Measurements from ENCODE around the gene ABCC4. TPM values are rescaled to one million over a fixed set of nuclear protein-coding genes. Genes with fewer than 3 reads are reported as not detected.

Gene ABCC4
- total and polyA plus RNA-seq, 8 donors, result 0.80 to 8.7 (median 4.1) TPM

GRCh38 chr13:94999871-95000270, 301.4 kb downstream of the ABCC4 start:
- Histone ChIP-seq H3K27me3 (no peaks in the 10 kb centered on the region), H3K9me3 (no peaks in the 10 kb centered on the region), H3K27ac (no peak overlapping the region), H3K4me3 (no peak overlapping the region), H3K36me3 (no peaks in the 10 kb centered on the region), H3K4me1 (no peaks in the 10 kb centered on the region)
- WGBS, 2 donors, result 42 to 76% methylated on average over 2 of the region's 2 CpGs
- no peak for DNase-seq
- no peak for FAIRE-seq
- no peak for ATAC-seq
- intact Hi-C loops (cut with DNase I), result no loop called here
- TF ChIP-seq CTCF (IDR thresholded peaks at IDR 0.05), result no peak

- Histone ChIP-seq H3K36me3 (no peaks in the 10 kb centered on the region), H3K9me3 (no peaks in the 10 kb centered on the region), H3K27ac (no peak overlapping the region), H3K4me3 (no peak overlapping the region), H3K27me3 (no peaks in the 10 kb centered on the region), H3K4me1 (no peaks in the 10 kb centered on the region)
- ATAC-seq (no peak), DNase-seq (no peak), FAIRE-seq (no peak)
- intact Hi-C loops (cut with DNase I), result no loop called here
- TF ChIP-seq CTCF (IDR thresholded peaks at IDR 0.05), result no peak
Measured at GRCh38 chr13:94997126-94997525, 304.1 kb downstream of the ABCC4 start.

GRCh38 chr13:94996445-94996844, 304.8 kb downstream of the ABCC4 start:
- no peaks in the 10 kb centered on the region for H3K36me3 ChIP-seq
- no peaks in the 10 kb centered on the region for H3K4me1 ChIP-seq
- WGBS, 2 donors, result 60 to 76% methylated on average over 1 of the region's 1 CpG
- no peak for FAIRE-seq
- no peaks in the 10 kb centered on the region for H3K27me3 ChIP-seq
- no peak for DNase-seq
- no peaks in the 10 kb centered on the region for H3K9me3 ChIP-seq
- H3K4me3 ChIP-seq, result no peak overlapping the region
- H3K27ac ChIP-seq, result no peak overlapping the region
- TF ChIP-seq CTCF (IDR thresholded peaks at IDR 0.05), result no peak
- no peak for ATAC-seq
- intact Hi-C loops (cut with DNase I), result no loop called here

- no peak for FAIRE-seq
Measured at GRCh38 chr13:94994506-94994905, 306.7 kb downstream of the ABCC4 start.

GRCh38 chr13:94993616-94994015, 307.6 kb downstream of the ABCC4 start:
- no peak for ATAC-seq
- H3K27ac ChIP-seq, result no peak overlapping the region
- intact Hi-C loops (cut with DNase I), result no loop called here
- no peak for DNase-seq
- no peaks in the 10 kb centered on the region for H3K4me1 ChIP-seq
- no peaks in the 10 kb centered on the region for H3K27me3 ChIP-seq
- 70 to 86% methylated on average over 3 of the region's 3 CpGs for WGBS, 2 donors
- H3K9me3 ChIP-seq, result no peaks in the 10 kb centered on the region
- no peak overlapping the region for H3K4me3 ChIP-seq
- no peak for FAIRE-seq
- no peaks in the 10 kb centered on the region for H3K36me3 ChIP-seq
- TF ChIP-seq CTCF (IDR thresholded peaks at IDR 0.05), result no peak

More at GRCh38 chr13:94994506-94994905, 306.7 kb downstream of the ABCC4 start:
- no peak for DNase-seq
- intact Hi-C loops (cut with DNase I), result no loop called here
- Histone ChIP-seq H3K9me3 (no peaks in the 10 kb centered on the region), H3K4me3 (no peak overlapping the region), H3K27me3 (no peaks in the 10 kb centered on the region), H3K27ac (no peak overlapping the region), H3K36me3 (no peaks in the 10 kb centered on the region), H3K4me1 (no peaks in the 10 kb centered on the region)
- TF ChIP-seq CTCF (IDR thresholded peaks at IDR 0.05), result no peak
- 61 to 90% methylated on average over 3 of the region's 3 CpGs for WGBS, 2 donors
- no peak for ATAC-seq
